Choroid plexus epithelial cell (primary cell): ENCODE results near the gene RIMBP3C.

Source experiments
- DNase-seq: peaks from one replicate; pipeline ENCODE4 v3.0.0-alpha.2; 2010; ENCODE audit warnings: low read depth
- H3K4me3 ChIP-seq: 2 replicates; pipeline ENCODE4 v1.5.1; 2011; ENCODE audit warnings: low read depth, mild to moderate bottlenecking, control low read depth, low read length, moderate library complexity
- CTCF ChIP-seq: conservative IDR thresholded peaks from 2 replicates; pipeline ENCODE4 v1.5.1; 2011; ENCODE audit warnings: low read depth, mild to moderate bottlenecking, control low read depth, inconsistent platforms, low read length, moderate library complexity

RIMBP3C gene

GRCh38 chr22:21592422-21592821 is 41.2 kb upstream of the RIMBP3C start:
- no peak overlapping the region for H3K4me3 ChIP-seq
- DNase-seq: no peak
- no peak for TF ChIP-seq CTCF

- no peak overlapping the region for H3K4me3 ChIP-seq
- no peak for TF ChIP-seq CTCF
- DNase-seq: no peak
These were observed 40.4 kb upstream of the RIMBP3C start for GRCh38 chr22:21591695-21592094.

- no peak overlapping the region for H3K4me3 ChIP-seq
- no peak for DNase-seq
- no peak for TF ChIP-seq CTCF
These were observed 39.8 kb upstream of the RIMBP3C start for GRCh38 chr22:21590809-21591641.

- H3K4me3 ChIP-seq: no peak overlapping the region
- DNase-seq: no peak
- no peak for TF ChIP-seq CTCF
These were observed 38.1 kb upstream of the RIMBP3C start for GRCh38 chr22:21589396-21589795.

- DNase-seq: peak; percentile 64
- TF ChIP-seq CTCF: no peak
- no peak overlapping the region for H3K4me3 ChIP-seq
These were observed 36.7 kb upstream of the RIMBP3C start for GRCh38 chr22:21587803-21588611.

GRCh38 chr22:21585389-21585788 is 34.1 kb upstream of the RIMBP3C start:
- no peak for DNase-seq
- no peak overlapping the region for H3K4me3 ChIP-seq
- no peak for TF ChIP-seq CTCF
